ENCODE measurements around the gene MKI67.
"Not testable (repeated sequence)": the region's sequence is repeated elsewhere in the genome, so short reads cannot be mapped to it uniquely, and the experiment has no call there.

DNA sequence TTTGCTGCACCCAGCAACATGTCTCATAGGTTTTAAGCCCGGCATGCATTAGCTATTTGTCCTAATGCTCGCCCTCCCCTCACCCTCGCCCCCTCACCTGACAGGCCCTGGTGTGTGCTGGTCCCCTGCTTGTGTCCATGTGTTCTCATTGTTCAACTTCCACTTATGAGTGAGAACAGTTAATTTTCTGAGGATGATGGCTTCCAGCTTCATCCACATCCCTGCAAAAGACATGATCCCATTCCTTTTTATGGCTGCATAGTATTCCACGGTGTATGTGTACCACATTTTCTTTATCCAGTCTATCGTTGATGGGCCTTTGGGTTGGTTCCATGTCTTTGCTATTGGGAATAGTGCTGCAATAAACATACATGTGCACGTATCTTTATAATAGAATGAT is 40.9 kb upstream of the MKI67 start:
- TF ChIP-seq, protein P1, sequence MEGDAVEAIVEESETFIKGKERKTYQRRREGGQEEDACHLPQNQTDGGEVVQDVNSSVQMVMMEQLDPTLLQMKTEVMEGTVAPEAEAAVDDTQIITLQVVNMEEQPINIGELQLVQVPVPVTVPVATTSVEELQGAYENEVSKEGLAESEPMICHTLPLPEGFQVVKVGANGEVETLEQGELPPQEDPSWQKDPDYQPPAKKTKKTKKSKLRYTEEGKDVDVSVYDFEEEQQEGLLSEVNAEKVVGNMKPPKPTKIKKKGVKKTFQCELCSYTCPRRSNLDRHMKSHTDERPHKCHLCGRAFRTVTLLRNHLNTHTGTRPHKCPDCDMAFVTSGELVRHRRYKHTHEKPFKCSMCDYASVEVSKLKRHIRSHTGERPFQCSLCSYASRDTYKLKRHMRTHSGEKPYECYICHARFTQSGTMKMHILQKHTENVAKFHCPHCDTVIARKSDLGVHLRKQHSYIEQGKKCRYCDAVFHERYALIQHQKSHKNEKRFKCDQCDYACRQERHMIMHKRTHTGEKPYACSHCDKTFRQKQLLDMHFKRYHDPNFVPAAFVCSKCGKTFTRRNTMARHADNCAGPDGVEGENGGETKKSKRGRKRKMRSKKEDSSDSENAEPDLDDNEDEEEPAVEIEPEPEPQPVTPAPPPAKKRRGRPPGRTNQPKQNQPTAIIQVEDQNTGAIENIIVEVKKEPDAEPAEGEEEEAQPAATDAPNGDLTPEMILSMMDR (IDR thresholded peaks at IDR 0.05) = not testable (repeated sequence)
- TF ChIP-seq POLR2A (IDR thresholded peaks at IDR 0.05) = not testable (repeated sequence)
